ENCODE data around the gene GNAQ. TPM values are rescaled to one million over a fixed set of nuclear protein-coding genes. Genes with fewer than 3 reads are reported as not detected.

GNAQ gene
- total and polyA plus RNA-seq, 10 donors: 4.4 to 52.3 (median 31.2) TPM

- Histone ChIP-seq H3K36me3 (no peaks in the 10 kb centered on the region), H3K4me1 (peaks cover 0 to 37% (median 10%) of the 10 kb centered on the region in 6 donors), H3K27ac (no peak overlapping the region), H3K27me3 (replicated peaks in 1 of 7) (no peaks in the 10 kb centered on the region), H3K4me3 (no peak overlapping the region), H3K9me3 (no peaks in the 10 kb centered on the region)
- intact Hi-C loops (cut with DNase I; ENCODE audit: low total_unique reads): no loop called here
- no peak for TF ChIP-seq POLR2A (IDR thresholded peaks at IDR 0.05)
- no peak for TF ChIP-seq CTCF (IDR thresholded peaks at IDR 0.05 in 8 of 11, conservative IDR thresholded peaks at IDR 0.05 in 3 of 11)
- TF ChIP-seq POLR2AphosphoS5 (IDR thresholded peaks at IDR 0.05): no peak
- 87 to 96% (median 95%) methylated on average over 4 of the region's 4 CpGs for WGBS, 5 donors
- no peak for DNase-seq
Measured at GRCh38 chr9:77825361-77825760, 206.2 kb downstream of the GNAQ start.

- TF ChIP-seq POLR2AphosphoS5 (IDR thresholded peaks at IDR 0.05) (no peak), POLR2A (IDR thresholded peaks at IDR 0.05) (no peak), CTCF (IDR thresholded peaks at IDR 0.05 in 8 of 11, conservative IDR thresholded peaks at IDR 0.05 in 3 of 11) (no peak)
- intact Hi-C loops (cut with DNase I; ENCODE audit: low total_unique reads): no loop called here
Measured at GRCh38 chr9:77820293-77820954, 211.2 kb downstream of the GNAQ start.

GRCh38 chr9:77819657-77820056, 212.0 kb downstream of the GNAQ start:
- H3K9me3 ChIP-seq: no peaks in the 10 kb centered on the region
- H3K36me3 ChIP-seq: peaks cover 0 to 12% (median 0%) of the 10 kb centered on the region in 6 donors
- intact Hi-C loops (cut with DNase I; ENCODE audit: low total_unique reads): no loop called here
- DNase-seq: no peak
- 36 to 53% (median 44%) methylated on average over 1 of the region's 1 CpG for WGBS, 5 donors
- TF ChIP-seq POLR2A (IDR thresholded peaks at IDR 0.05) (no peak), CTCF (IDR thresholded peaks at IDR 0.05 in 8 of 11, conservative IDR thresholded peaks at IDR 0.05 in 3 of 11) (peak in 1 of 11 experiments; percentile 6), POLR2AphosphoS5 (IDR thresholded peaks at IDR 0.05) (no peak)
- peaks cover 0 to 21% (median 9%) of the 10 kb centered on the region in 6 donors for H3K4me1 ChIP-seq
- no peak overlapping the region for H3K4me3 ChIP-seq
- H3K27me3 ChIP-seq (replicated peaks in 1 of 7): no peaks in the 10 kb centered on the region
- H3K27ac ChIP-seq: peak overlapping the region in 6 of 8 donors; percentile 5 to 77 (median 52)

More at GRCh38 chr9:77820293-77820954, 211.2 kb downstream of the GNAQ start:
- Histone ChIP-seq H3K4me1 (peaks cover 0 to 21% (median 9%) of the 10 kb centered on the region in 6 donors), H3K4me3 (no peak overlapping the region), H3K36me3 (peaks cover 0 to 4% (median 0%) of the 10 kb centered on the region in 6 donors), H3K9me3 (no peaks in the 10 kb centered on the region), H3K27me3 (replicated peaks in 1 of 7) (no peaks in the 10 kb centered on the region), H3K27ac (peak overlapping the region in 3 of 8 donors; percentile 22 to 77 (median 66))
- no peak for DNase-seq
- WGBS, 5 donors: 61 to 85% (median 68%) methylated on average over 3 of the region's 3 CpGs

DNA sequence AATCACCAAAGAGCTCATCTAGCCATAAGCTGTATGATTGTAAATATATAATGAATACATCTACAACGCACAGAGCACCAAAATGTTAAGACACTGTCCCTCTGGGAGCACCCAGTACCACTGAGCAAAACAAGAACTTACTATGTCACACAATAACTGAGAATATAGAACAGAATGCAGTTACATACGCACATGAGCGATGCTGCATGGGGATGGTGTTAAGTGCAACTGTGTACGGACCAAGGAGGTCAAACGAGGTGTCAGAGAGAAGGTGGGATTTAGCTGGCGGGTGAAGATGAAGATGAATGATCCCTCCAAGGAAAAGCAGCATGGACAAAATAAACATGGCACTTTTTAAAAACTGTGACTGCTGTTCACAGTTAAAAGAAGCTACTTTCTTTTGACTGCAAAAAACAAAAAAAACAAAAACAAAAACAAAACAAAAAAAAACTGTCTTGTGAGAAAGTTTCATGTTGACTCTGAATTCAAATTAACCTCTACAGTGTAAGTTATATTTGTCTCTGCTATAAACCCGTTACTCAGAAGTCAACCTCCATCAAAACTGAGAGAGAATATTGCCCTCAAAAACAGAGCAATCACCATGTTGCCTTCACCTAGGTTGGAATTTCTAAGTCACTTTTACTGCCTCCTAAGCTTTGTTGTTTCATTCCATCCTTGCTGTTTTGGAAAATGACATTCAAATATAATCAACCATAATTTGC, 213.9 kb downstream of the GNAQ start:
- peaks cover 0 to 21% (median 9%) of the 10 kb centered on the region in 6 donors for H3K4me1 ChIP-seq
- DNase-seq: no peak
- H3K9me3 ChIP-seq: no peaks in the 10 kb centered on the region
- 79 to 91% (median 82%) methylated on average over 7 of the region's 7 CpGs for WGBS, 5 donors
- H3K36me3 ChIP-seq: peaks cover 0 to 27% (median 0%) of the 10 kb centered on the region in 6 donors
- no peak overlapping the region for H3K27ac ChIP-seq
- H3K4me3 ChIP-seq: no peak overlapping the region
- no peaks in the 10 kb centered on the region for H3K27me3 ChIP-seq (replicated peaks in 1 of 7)
- intact Hi-C loops (cut with DNase I; ENCODE audit: low total_unique reads): no loop called here
- no peak for TF ChIP-seq POLR2AphosphoS5 (IDR thresholded peaks at IDR 0.05)
- no peak for TF ChIP-seq CTCF (IDR thresholded peaks at IDR 0.05 in 8 of 11, conservative IDR thresholded peaks at IDR 0.05 in 3 of 11)
- TF ChIP-seq POLR2A (IDR thresholded peaks at IDR 0.05): no peak
